WI38 (cell line): ENCODE measurements around the gene CKAP2.

Source experiments
- H3K4me3 ChIP-seq: 2 replicates; pipeline ENCODE4 v1.5.1; 2011; ENCODE audit warnings: low read depth, mild to moderate bottlenecking, control low read depth, low read length
- CTCF ChIP-seq: IDR thresholded peaks from 2 replicates; pipeline ENCODE4 v1.5.1; 2012; ENCODE audit warnings: low read depth, mild to moderate bottlenecking, control low read depth, low read length

CKAP2 gene

GRCh38 chr13:52414051-52414450 lies 41.2 kb upstream of the CKAP2 start:
- TF ChIP-seq CTCF: no peak

GRCh38 chr13:52414963-52415362 lies 40.3 kb upstream of the CKAP2 start:
- no peak for TF ChIP-seq CTCF
- H3K4me3 ChIP-seq: no peak overlapping the region

More at GRCh38 chr13:52414051-52414450, 41.2 kb upstream of the CKAP2 start:
- no peak overlapping the region for H3K4me3 ChIP-seq

GRCh38 chr13:52419080-52419479 lies 36.2 kb upstream of the CKAP2 start:
- TF ChIP-seq CTCF: no peak
- H3K4me3 ChIP-seq: no peak overlapping the region

- no peak for TF ChIP-seq CTCF
- H3K4me3 ChIP-seq: no peak overlapping the region
Measured at GRCh38 chr13:52421216-52421615, 34.1 kb upstream of the CKAP2 start.

- no peak for TF ChIP-seq CTCF
- H3K4me3 ChIP-seq: no peak overlapping the region
Measured at GRCh38 chr13:52428295-52428694, 27.0 kb upstream of the CKAP2 start.

GRCh38 chr13:52432456-52432855 lies 22.8 kb upstream of the CKAP2 start:
- no peak for TF ChIP-seq CTCF
- H3K4me3 ChIP-seq: no peak overlapping the region

GRCh38 chr13:52446265-52446664 lies 9.0 kb upstream of the CKAP2 start:
- TF ChIP-seq CTCF: no peak
- H3K4me3 ChIP-seq: no peak overlapping the region
